Placental epithelial cell (primary cell): ENCODE data around the gene EDDM3A. TPM values are rescaled to one million over a fixed set of nuclear protein-coding genes. Genes with fewer than 3 reads are reported as not detected.

Experiments
- total RNA-seq: library from RNA; depleted of rRNA; stranded (reverse); fragments of >200 nt; gene quantifications from 2 replicates; pipeline ENCODE4 v1.2.3, GENCODE V29; 2012

Gene EDDM3A, protein sequence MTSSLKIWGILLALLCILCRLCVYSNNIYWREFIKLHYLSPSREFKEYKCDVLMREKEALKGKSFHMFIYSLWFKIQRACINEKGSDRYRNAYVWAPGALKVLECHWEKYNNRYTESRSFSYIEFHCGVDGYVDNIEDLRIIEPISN
- total RNA-seq: not detected in 2 replicates

DNA sequence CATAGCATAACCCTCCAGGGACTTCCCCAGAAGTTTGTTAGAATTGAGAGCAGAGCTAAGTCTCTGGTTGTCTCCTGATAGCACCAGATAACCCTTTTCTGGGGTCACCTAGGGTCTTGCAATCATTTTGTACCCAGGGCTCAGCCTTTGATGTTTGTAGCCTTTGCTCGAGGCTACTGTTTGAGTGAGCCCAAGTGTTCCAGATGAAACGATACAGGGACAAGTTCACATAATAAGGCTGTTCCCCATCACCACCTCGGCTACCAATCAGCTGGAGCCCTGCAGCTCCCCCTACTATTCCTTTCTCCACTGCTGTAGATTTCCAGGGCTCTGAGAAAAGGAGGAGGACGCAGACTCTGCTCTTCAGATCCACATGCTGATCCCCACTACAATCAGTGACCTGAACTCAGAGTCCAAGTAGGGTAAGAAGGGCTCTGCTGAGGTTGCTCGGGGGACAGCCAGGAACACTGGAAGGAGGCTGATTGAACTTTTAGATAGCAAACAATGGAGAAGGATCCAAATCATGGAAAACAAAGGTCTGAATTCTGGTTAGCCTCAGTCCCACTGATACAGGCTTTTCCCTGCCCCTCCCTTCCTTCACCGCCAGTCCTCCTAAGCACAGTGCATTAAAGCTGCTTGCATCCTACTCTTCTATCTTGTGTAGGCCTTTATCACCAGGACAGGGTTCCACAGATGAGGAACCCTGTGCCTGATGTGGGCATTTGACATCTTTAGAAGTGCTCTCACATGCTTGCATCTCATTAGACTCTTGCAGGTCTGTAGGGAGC, at the start of gene EDDM3A:
Gene EDDM3A, plus strand, starts transcription at position 317 of the 788 bp plus-strand sequence. CDS start 1,694 bp downstream, outside the sequence.

Other genes starting within 250 kb of the EDDM3A start
- gene RNASE10, start 240.3 kb upstream of the EDDM3A start, total RNA-seq: not detected in 2 replicates
- gene RNASE9, start 184.8 kb upstream of the EDDM3A start, total RNA-seq: not detected in 2 replicates
- gene RNASE11, start 157.9 kb upstream of the EDDM3A start, total RNA-seq: not detected in 2 replicates
- gene RNASE12, start 154.5 kb upstream of the EDDM3A start, total RNA-seq: not detected in 2 replicates
- not detected in 2 replicates for gene OR6S1, start 104.2 kb upstream of the EDDM3A start, total RNA-seq
- 16.9 and 20.0 TPM in 2 replicates for gene RNASE4, start 61.3 kb upstream of the EDDM3A start, total RNA-seq
- 6.5 and 6.7 TPM in 2 replicates for gene ANG, start 57.1 kb upstream of the EDDM3A start, total RNA-seq
- gene EDDM3B, start 22.5 kb downstream of the EDDM3A start, total RNA-seq: not detected in 2 replicates
- gene RNASE6, start 35.4 kb downstream of the EDDM3A start, total RNA-seq: not detected in 2 replicates
- gene RNASE1, start 57.0 kb downstream of the EDDM3A start, total RNA-seq: 0.39 and 0.87 TPM in 2 replicates
- not detected in 2 replicates for gene RNASE3, start 145.5 kb downstream of the EDDM3A start, total RNA-seq
- not detected in 2 replicates for gene RNASE2, start 209.6 kb downstream of the EDDM3A start, total RNA-seq
- 65.2 and 66.5 TPM in 2 replicates for gene METTL17, start 244.1 kb downstream of the EDDM3A start, total RNA-seq